Stimulated activated CD8-positive, alpha-beta memory T cell treated with anti-CD3 and anti-CD28 coated beads, Interleukin-7, amount 100 ng/mL, for 48 hours (primary cell): ENCODE data around the gene CCDC158.
"Not testable (repeated sequence)": the region's sequence is repeated elsewhere in the genome, so short reads cannot be mapped to it uniquely, and the experiment has no call there.

Experiments used
- DNase-seq, 2 donors: peaks; one replicate each; pipeline ENCODE4 v3.0.0-alpha.2; 2020; ENCODE audit warnings: low read depth in 1 of 2; ENCODE audit errors: extremely low read depth in 1 of 2

The CCDC158 gene

DNA sequence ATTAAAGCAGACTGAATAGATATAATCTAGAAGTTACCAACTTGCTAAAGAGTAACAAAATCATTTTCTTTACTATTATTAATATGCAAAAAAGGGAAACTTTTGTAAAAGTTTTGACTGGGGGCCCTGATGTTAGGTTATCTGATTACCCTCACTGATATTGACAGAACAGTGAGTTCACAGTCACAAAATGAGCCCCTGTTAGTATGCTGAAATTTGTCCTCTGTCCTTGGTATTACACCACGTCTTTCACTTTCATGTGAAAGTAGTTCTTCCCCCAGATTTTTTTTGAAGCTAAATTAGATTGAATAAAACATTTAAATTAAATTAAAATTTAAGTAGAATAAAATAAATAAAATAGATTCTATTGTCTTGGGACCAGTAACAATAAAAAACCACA is 108.5 kb downstream of the CCDC158 start:
- DNase-seq: no peak

DNA sequence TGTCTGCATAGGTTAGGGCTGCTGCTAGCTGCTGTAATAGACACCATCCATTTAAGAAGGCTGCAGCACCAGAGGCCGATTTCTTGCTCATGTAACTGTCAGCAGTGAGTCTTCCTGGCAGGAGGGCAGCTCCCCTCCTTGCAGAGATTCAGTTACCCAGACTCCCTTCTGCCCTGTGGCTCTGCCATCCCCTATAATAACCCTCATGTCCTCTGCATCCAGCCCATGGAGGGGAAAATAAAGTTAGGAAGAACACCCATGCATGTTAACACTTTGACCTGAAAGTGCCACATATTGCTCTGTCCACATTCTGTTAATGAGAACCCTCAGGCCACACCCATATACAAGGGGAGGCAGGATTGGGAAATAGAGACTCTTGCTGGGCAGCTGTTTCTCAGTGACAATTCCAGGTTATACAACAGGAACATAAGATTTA is 109.0 kb downstream of the CCDC158 start:
- DNase-seq: no peak

DNA sequence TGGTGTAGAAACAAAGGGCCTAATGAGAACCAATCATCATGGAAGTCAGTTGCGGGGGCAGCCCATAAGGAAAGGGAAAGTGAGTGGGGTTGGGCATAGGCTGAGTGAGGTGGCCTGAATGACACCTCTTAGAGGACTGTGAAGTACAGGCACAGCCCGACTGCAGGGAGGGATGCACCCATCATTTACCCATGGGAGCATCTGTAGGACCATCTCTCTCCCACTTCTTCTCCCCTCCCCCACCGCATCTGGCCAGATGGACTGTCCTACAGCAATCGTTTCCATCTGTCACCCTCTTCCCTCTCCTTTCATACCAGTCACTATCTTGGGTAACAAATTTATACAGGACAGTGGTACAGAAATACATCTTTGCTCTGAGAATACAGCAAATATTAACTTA is 110.3 kb downstream of the CCDC158 start:
- no peak for DNase-seq

DNA sequence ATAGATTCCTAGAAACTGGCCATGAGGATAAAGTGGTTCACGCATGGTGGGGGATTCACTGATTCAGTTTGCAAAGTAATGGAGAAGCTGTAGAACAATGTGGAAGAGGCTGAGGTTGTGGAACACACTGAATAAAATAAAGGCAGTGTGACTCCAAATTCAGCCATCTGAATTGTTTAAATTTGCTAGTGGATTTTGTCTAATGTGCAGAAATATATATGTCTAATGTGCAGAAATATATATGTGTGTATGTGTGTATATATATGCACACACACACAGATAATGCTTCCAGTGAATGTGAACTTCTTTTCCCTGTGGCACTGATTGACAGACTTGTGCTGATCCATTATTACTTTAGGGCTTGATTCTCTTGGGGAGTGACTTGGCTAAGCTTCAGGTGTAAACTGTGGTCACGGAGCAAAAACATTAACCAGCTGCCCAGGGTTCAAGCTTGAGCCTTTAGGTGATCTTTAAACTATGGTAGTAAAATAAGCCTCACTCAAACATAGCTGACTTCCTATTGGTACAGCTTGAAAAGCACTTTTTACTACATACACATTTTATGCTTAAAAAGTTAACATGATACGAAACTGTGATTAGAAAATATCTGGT is 110.9 kb downstream of the CCDC158 start:
- no peak for DNase-seq

DNA sequence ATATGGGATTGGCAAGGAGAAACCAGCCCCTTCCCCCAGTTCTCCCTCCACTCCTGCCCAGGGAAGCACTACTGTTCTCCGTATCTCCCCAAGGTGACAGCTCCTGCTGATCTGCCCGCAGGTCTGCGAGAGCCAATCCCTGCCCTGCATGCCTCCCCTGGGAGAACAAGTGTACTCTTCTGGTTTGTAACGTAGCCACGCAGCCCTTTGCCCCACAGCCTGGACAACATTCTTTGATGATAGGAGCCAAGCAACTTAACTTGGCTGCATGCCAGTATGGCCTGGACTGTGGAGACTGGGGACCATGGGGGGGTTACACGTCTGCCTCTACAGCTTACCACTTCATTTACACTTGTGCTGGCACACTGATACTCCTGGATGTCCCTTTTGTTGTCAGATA is 112.4 kb downstream of the CCDC158 start:
- DNase-seq: no peak

DNA sequence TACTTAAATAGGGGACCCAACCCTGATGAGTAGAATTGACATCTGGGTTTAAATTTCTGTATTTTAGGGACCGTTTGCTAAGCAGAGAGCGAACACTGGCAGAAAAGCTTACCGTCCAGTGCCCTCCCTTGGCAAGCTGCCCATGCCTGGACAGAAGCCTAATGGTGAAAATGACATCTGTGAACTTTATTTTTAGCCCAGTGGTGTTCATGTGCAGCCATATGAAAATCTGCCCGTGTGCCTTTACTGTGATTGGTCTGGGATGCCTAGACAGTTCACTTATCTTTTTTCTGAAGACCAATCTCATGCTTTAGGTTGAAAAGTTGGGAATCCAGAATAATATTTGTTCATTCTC is 113.3 kb downstream of the CCDC158 start:
- no peak for DNase-seq

DNA sequence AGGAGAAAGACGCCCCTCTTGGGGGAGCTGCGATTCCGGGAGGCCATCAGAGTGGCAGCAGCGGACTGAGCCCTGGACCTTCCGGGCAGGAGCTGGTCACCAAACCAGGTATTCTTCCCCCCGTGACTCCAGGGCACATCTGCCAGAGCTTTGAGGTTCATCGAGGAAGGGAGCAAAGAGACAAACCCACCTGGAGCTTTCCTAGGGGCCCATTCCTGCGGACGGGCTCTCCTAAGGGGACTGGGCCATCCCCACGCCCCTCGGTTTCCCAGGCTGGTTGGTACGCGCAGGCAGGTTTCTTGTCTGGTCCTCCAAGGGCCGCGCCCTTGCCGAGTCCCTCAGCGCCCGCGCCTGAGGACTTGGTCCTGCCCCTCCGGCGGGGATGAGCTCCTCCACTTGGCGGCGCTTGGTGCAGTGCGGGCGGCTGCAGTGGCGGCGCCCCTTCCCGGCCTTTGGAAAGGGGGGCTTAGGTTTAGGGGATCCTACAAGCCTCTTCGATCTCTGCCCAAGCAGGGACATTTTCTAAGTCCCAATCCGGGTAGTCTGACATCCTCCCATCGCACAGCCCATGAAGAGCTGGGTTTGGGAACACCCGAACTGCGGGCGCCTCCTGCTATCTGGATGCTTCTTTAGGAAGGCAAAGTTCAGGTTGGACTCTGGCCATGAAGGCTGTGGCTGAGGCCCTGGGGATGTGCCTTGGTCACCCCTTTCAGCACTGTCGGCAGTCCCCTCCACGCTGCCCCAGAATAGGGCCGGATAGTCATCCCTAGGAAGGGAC is 113.9 kb downstream of the CCDC158 start:
- DNase-seq: no peak

DNA sequence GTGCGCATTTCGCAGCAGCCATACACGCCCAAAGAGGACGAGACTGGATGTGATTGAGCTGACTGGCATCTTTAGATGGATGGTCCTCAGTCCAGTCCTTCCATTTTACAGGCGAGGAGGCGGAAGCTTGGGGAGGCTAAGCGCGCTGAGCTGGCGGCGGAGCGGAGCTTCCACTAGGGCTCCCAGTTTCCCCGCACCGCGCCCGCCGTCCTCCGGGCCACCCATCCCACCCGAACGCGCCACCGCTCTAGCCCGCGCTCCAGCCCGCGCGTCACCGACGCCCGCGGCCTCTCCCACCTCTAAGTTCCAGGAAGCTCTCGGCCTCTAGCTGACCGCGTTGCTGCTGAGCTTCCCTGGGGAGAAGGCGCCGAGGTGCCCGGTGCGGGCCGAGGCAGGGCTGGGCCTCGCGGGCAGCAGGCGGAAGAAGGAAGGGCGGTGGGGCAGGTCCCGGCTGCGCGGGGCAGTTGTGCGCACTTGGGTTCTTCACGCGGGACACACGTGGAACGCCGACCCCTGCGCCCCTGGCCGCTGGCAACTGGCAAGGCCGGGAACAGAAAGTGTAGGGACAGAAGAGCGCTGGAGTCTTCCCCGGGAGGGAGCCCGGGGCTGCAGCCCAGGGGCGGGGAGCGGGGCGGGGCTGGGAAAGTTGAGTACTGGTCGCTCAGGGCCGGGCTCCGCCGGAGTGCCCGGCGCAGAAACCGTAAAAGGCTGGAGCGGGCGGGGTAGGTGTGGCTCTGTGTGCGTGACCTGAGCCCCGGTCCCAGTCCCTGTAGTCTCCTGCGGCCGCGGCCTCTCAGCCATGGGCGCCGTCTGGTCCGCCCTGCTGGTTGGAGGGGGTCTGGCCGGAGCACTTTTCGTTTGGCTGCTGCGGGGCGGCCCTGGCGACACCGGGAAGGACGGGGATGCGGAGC is 114.7 kb downstream of the CCDC158 start, which contains the start of gene STBD1:
Gene STBD1 (plus strand): TSS at position 763 of the 911 bp plus-strand sequence. CDS start 37 bp downstream, at position 800.
- peak in 1 of 2 donors; percentile 13 for DNase-seq

DNA sequence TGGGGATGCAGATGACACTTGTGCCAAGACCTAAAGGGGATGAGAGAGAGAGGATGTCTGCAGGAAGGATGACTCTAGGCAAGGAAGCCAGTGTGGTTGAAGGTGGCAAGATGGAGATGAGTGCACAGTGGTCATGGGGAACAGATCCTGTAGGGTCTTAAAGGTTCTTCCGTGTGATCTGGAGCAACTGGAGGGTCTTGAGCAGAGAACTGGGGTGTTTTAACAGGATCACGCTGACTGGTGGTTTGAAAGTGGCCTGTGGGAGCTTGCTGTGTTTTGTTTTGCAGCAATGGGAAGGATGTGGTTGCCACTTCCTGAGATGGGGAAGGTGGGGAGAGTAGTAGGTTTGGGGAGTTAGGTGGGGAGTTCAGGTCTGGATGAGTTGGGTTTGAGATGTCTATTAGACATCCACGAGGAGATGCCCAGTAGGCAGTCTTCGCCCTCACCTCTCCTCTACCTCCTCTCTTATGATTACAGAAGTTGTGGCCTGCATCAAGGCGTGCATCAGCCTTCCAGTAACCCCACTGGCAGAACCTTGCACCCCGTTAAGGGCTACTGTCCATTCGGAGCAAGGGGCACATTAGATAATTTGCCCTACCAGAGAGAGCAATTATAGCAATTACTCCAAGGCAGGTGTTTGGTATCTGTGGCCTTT is 115.8 kb downstream of the CCDC158 start:
- no peak for DNase-seq

DNA sequence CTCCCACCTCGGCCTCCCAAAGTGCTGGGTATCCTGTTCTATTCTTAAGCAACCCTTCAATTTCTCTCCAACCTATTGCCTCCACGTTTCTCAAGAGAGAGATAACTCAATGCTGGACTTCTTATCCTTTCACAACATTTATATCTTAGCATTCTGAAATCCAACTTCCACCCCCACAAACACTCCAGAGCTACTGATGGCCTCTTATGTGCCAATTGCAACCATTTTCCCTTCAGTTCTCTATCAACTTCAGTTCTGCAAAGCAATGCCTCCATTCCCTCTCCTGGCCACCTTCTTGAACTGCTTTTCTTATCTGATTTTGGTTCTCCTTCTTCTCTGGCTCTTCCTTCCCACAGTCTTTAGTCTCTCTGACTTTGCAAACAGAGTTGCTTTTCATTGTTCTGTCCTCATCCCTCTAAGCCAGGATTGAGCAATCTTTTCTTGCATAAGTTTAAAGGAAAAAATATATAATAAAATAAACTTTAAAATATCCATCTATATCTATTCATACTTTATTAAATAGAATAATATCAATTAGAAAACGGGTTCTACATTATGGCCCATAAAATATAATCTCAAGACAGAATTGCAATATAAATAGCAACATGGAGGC is 118.0 kb downstream of the CCDC158 start:
- DNase-seq: no peak

DNA sequence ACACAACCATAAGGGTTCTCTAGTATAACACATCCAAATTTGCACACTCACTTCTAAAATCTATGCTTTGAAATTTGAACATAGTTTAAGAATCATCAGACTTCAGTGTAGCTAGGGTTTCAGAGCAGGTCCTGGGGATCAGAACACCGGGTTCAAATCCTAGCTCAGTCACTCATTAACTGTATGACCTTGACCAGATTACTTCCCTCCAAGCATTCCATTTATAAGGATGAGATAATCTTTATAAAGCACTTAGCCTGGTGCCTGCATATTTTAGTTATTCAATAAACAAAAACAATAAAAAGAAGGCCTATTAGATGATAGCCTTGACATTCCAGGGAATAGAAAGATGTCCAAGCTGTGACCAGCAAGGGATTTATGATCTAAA is 119.2 kb downstream of the CCDC158 start:
- DNase-seq: no peak

DNA sequence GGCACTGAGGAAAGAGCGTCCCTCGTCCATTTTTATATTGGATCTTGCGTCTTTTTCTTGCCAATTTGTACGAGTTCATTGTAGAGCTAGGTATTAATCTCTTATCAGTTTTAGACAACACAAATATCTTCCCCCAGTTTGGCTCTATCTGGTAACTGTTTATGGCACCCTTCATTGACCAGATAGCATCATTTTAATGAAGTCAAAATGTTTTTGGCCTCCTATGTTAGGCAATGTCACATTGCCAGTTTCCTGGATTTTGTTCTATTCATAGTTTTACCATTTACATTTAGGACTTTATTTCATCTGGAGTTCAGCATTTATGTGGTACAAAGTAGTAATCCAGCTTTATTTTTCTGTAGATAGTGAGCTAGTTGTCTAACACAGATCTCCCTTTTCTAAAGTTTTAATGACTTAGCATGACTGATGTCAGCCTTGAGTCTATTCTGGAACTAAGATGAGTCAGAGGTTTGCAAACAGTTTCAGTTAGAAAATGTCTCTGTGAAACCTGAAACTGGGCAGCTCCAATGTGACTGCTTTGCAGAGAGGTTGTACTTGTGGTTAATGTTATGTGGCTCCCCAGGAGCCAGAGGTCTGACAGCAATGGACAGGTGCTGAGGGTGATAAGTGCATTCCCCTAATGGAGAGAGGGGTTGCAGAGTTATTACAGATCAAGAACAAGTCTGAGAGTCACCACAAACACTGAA is 119.7 kb downstream of the CCDC158 start:
- no peak for DNase-seq

DNA sequence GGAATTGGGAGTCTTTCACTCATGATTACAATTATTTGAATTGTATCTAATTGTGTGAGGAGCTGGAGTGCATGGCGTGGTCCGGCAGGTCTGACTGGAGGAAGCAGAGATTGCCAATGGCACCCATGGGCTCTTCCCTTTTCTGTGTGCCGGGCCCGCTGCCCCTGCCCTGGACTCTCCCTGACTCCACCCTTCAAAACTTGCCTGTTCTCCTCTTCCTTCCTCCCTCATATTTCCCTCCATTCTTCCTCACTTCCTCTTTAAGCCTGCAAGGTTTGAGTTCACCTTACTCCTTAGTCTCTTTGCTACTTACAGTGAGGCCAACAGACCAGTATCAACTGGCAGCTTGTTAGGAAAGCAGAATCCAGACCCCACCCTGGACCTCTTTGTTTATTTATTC is 120.9 kb downstream of the CCDC158 start:
- DNase-seq: no peak

DNA sequence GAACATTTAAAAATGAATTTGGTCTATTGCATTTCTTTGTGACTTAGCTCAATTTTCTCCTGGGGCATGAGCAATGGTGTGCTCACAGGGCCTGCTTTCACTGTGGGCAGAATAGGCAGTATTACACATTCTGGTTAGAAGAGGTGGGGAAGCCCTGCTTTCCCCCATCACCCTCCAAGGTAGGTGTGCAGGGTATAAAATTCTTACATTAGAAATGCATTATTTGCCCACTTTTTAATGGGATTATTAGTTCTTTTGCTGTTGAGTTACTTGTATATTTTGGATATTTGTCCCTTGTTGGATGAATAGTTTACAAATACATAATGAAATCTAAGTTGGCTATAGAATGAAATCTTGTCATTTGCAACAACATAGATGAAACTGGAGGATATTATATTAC is 122.7 kb downstream of the CCDC158 start:
- no peak for DNase-seq

DNA sequence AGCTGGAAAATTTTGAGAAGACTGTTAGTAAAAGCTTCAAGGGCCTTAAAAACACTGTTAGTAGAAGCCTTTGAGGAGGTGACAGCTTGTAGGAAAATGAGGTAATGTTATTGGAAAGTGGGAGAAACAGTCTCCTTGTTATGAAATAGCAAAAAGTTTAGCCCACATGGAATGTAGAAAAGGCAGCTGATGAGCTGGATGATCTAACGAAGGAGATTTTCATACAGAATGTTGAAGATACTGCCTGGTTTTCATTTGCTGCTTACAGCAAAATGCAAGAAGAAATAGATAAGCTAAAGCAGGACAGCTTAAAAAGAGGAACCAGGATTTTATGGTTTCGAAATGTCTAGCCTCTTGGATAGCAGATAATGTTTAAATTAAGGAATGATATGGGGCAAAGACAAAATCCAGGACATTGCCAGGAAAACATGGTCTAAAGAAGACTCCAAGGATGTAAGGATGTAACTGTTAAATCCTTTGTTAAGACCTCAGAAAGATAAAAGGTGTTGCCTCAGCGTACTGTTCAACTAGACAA is 124.6 kb downstream of the CCDC158 start:
- no peak for DNase-seq

DNA sequence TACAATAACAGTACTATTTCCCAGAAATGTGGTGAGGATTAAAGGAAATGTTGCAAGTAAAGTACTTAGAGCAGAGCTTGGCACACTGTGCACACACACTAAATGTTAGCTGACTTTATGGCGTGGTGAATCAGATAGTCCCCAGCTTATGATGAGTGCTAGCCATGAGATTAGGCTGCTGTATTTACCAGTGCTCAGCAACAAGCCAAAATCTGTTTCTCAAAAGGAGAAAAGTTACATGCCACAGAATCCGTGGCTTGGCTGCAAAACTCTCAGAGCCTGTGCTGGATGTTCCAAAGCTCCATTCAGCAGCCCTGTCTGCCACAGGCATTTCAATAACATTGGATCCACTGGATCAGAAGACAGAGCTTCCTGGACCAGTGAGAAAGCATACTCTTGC is 127.2 kb downstream of the CCDC158 start:
- DNase-seq: no peak

DNA sequence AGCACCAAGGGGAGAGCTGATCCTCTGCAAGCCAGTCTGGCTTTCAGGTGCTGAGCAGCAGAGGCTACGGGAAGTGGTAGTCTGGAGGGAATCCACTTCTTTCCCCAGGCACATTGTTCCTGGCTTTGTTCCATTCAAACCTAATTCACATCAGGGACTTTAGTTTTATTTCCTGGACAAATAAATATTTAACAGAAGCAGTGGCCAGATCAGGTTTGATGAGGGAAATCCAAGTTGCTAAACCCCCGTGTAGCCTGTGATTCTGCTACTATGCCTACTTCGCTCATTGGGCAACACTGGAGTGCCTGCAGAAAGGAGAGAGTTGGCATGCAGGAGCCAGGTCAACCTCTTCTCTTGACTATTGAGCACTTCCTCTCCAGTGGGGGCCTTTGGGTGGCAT is 128.2 kb downstream of the CCDC158 start:
- DNase-seq: no peak

DNA sequence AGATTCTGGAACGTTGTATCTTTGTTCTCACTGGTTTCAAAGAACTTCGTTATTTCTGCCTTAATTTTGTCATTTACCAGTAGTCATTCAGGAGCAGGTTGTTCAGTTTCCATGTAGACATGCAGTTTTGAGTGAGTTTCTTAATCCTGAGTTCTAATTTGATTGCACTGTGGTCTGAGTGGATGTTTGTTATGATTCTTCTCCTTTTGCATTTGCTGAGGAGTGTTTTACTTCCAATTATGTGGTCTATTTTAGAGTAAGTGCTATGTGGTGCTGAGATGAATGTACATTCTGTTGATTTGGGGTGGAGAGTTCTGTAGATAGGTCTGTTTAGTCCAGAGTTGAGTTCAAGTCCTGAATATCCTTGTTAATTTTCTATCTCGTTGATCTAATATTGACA is 133.1 kb downstream of the CCDC158 start:
- not testable (repeated sequence) for DNase-seq

DNA sequence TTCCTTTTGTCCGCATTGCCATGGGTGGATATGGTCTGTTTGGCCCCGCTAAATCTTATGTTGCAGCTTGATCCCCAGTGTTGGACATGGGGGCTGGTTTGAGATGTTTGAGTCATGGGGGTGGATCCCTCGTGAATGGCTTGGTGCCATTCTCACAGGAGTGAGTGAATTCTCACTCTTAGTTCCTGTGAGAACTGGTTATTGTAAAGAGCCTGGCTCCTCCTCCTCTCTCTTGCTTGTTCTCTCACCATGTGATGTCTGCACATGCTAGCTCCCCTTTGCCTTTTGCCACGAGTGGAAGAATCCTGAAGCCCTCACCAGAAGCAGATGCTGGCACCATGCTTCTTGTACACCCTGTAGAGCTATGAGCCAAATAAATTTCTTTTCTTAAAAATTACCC is 137.0 kb downstream of the CCDC158 start:
- DNase-seq: no peak
